GM12891 (cell line): ENCODE results near the gene AFDN.

ENCODE experiments used
- POLR2A ChIP-seq: IDR thresholded peaks from 2 replicates; pipeline ENCODE4 v1.6.1; 2011; ENCODE audit warnings: low read depth, low read length, control low read depth
- POLR2AphosphoS5 ChIP-seq: IDR thresholded peaks from 2 replicates; pipeline ENCODE4 v1.6.1; 2011; ENCODE audit warnings: low read depth, low read length, control low read depth
- SPI1 ChIP-seq: IDR thresholded peaks from 2 replicates; pipeline ENCODE4 v1.6.1; 2011; ENCODE audit warnings: low read depth, low read length, control low read depth
- TAF1 ChIP-seq: IDR thresholded peaks from 2 replicates; pipeline ENCODE4 v1.6.1; 2011; ENCODE audit warnings: low read depth, low read length, control low read depth

GRCh38 chr6:168015482-168016175 lies 188.9 kb downstream of the AFDN start:
- no peak for TF ChIP-seq TAF1
- no peak for TF ChIP-seq POLR2A
- no peak for TF ChIP-seq POLR2AphosphoS5
- no peak for TF ChIP-seq SPI1
